Midbrain (tissue), 1 donor: Measurements from ENCODE around the gene TMPRSS11B.
"Not testable (repeated sequence)": the region's sequence is repeated elsewhere in the genome, so short reads cannot be mapped to it uniquely, and the experiment has no call there.

Source experiments
- DNase-seq: peaks from one replicate; lab custom pipeline; 2025; lab: John Stamatoyannopoulos, UW

The TMPRSS11B gene

GRCh38 chr4:68218044-68218443 lies 27.4 kb downstream of the TMPRSS11B start:
- DNase-seq = no peak

- no peak for DNase-seq
Measured at GRCh38 chr4:68216501-68216900, 29.0 kb downstream of the TMPRSS11B start.

GRCh38 chr4:68209003-68209402 lies 36.5 kb downstream of the TMPRSS11B start:
- DNase-seq = no peak

- not testable (repeated sequence) for DNase-seq
Measured at GRCh38 chr4:68194305-68194704, 51.2 kb downstream of the TMPRSS11B start.

- DNase-seq = no peak
Measured at GRCh38 chr4:68193194-68193593, 52.3 kb downstream of the TMPRSS11B start.

- no peak for DNase-seq
Measured at GRCh38 chr4:68187145-68187544, 58.3 kb downstream of the TMPRSS11B start.

- no peak for DNase-seq
Measured at GRCh38 chr4:68184923-68185322, 60.6 kb downstream of the TMPRSS11B start.

- no peak for DNase-seq
Measured at GRCh38 chr4:68183417-68183816, 62.1 kb downstream of the TMPRSS11B start.

- no peak for DNase-seq
Measured at GRCh38 chr4:68182382-68182820, 63.1 kb downstream of the TMPRSS11B start.

GRCh38 chr4:68180849-68181526 lies 64.5 kb downstream of the TMPRSS11B start:
- no peak for DNase-seq

GRCh38 chr4:68176904-68177303 lies 68.6 kb downstream of the TMPRSS11B start:
- no peak for DNase-seq
